Right lobe of liver (tissue), 6 donors: ENCODE data around the gene PASK. TPM values are rescaled to one million over a fixed set of nuclear protein-coding genes. Genes with fewer than 3 reads are reported as not detected.

ENCODE experiments used
- ATAC-seq, 4 donors: fragments of 200-7000 bp; cut with Tn5 transposase; one replicate each; pipeline ENCODE4 v1.9.1; 2020; ENCODE audit warnings: mild to moderate bottlenecking in 4 of 4, moderate library complexity in 4 of 4
- DNase-seq, 3 donors: peaks; one replicate each; pipeline ENCODE4 v3.0.0-alpha.2; 2020
- H3K27ac ChIP-seq, 3 donors: fragments of 200-600 bp; one replicate each; pipeline ENCODE4 v1.8.0; 2022
- H3K27me3 ChIP-seq, 2 donors: fragments of 200-600 bp; one replicate each; pipeline ENCODE4 v1.8.0; 2022
- H3K36me3 ChIP-seq, 4 donors: fragments of 200-600 bp; sonication (generic) in 1 of 4; one replicate each; pipeline versions ENCODE4 v1.5.1 to v1.8.0; 2017 to 2022; ENCODE audit warnings: control low read depth in 1 of 4
- H3K4me1 ChIP-seq, 4 donors: fragments of 200-600 bp; sonication (generic) in 1 of 4; one replicate each; pipeline versions ENCODE4 v1.5.1 to v1.8.0; 2017 to 2022; ENCODE audit warnings: control low read depth in 1 of 4
- H3K4me3 ChIP-seq, 3 donors: fragments of 200-600 bp; one replicate each; pipeline ENCODE4 v1.8.0; 2022
- H3K9me3 ChIP-seq, 4 donors: fragments of 200-600 bp; sonication (generic) in 1 of 4; one replicate each; pipeline versions ENCODE4 v1.5.1 to v1.8.0; 2017 to 2022; ENCODE audit warnings: control low read depth in 1 of 4
- CTCF ChIP-seq, 4 donors: fragments of 200-600 bp in 3 of 4; fragments of 450-650 bp in 1 of 4; IDR thresholded peaks; one replicate each; pipeline versions ENCODE4 v1.5.1 to v1.8.0; 2016 to 2022; ENCODE audit warnings: antibody characterized with exemption in 4 of 4, mild to moderate bottlenecking in 2 of 4
- POLR2A ChIP-seq: fragments of 450-650 bp; IDR thresholded peaks from one replicate; pipeline ENCODE4 v1.6.1; 2017; ENCODE audit warnings: antibody characterized with exemption, mild to moderate bottlenecking
- WGBS: methylation state at CpG from one replicate; pipeline ENCODE4 v1.1.6; 2018; ENCODE audit warnings: low coverage, low lambda C conversion rate; ENCODE audit not compliant: insufficient coverage; ENCODE audit errors: missing lambda C conversion rate; 5-methylcytosine and 5-hydroxymethylcytosine counted together
- intact Hi-C, 2 donors: fragments of 100-400 bp; cut with DNase I; formaldehyde crosslinking; loops; one replicate each; pipeline versions ENCODE4 v1.11.2 to v1.14.1; 2022
- total RNA-seq, 6 experiments: library from RNA; depleted of rRNA in 2 of 6; stranded (reverse); fragments of >200 nt in 2 of 6; fragmentation: NEBNext Ultra II Directional in 3 of 6; extraction: Animal tissue kit (Norgen Biotek cat#: 25700) in 3 of 6; gene quantifications; one replicate each; pipeline versions ENCODE4 v1.1.0 to v1.2.4, GENCODE V29; 2016 to 2023
- donor health status: DM: no; HTN: yes; CAD: no.
- donor health status: DM: no; HTN: no; CAD: no.
- donor health status: DM: no; HTN: no; CAD: no.
- donor health status: DM: no; HTN: yes; CAD: no.
- donor health status: DM: no; HTN: yes; CAD: no.

PASK gene
- total RNA-seq, 6 experiments from 2014 or later, result 2.0 to 4.2 (median 3.4) TPM

DNA sequence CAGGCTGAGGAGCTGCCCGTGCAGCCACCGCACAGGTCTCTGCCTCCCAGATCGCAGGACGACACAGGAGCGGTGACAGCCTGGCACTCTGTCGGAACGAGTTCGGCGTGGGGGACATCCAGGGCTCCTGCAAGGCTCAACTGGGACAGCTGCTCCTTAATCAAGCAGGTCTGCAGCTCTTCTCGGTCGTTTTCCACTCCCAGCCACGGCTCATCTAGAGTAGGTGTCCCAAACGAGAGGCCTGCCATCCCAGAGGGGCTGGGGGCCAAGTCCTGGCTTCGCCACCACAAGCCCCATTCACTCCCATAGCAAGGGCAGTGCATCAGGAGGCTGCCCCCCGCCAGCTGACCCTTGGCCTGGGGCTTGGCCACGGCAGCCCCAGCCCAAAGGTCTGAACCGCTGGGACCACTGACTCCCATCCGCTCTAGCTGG lies 22.5 kb downstream of the PASK start:
- DNase-seq, result peak in 1 of 3 donors; percentile 44
- no peaks in the 10 kb centered on the region for H3K27me3 ChIP-seq
- H3K9me3 ChIP-seq, result no peaks in the 10 kb centered on the region
- no peak for TF ChIP-seq CTCF (IDR thresholded peaks at IDR 0.05)
- TF ChIP-seq POLR2A, result no peak
- intact Hi-C loops, result no loop called here
- ATAC-seq, result no peak
- no peak overlapping the region for H3K4me3 ChIP-seq
- peaks cover 0 to 6% (median 2%) of the 10 kb centered on the region in 4 donors for H3K4me1 ChIP-seq
- no CpG with 5 or more reads among the region's 18 CpGs for WGBS
- H3K27ac ChIP-seq, result no peak overlapping the region
- no peaks in the 10 kb centered on the region for H3K36me3 ChIP-seq

GRCh38 chr2:241126201-241126611 lies 23.1 kb downstream of the PASK start:
- no peak for TF ChIP-seq POLR2A
- no peak for TF ChIP-seq CTCF (IDR thresholded peaks at IDR 0.05)
- intact Hi-C loops, result no loop called here
- DNase-seq, result peak in 2 of 3 donors; percentile 58 to 78
- Histone ChIP-seq H3K4me3 (no peak overlapping the region), H3K27me3 (no peaks in the 10 kb centered on the region), H3K9me3 (no peaks in the 10 kb centered on the region), H3K36me3 (no peaks in the 10 kb centered on the region), H3K4me1 (peaks cover 0 to 6% (median 2%) of the 10 kb centered on the region in 4 donors), H3K27ac (no peak overlapping the region)
- 70% methylated on average over 6 of the region's 21 CpGs for WGBS
- ATAC-seq, result peak in 2 of 4 donors; percentile 6 to 38

GRCh38 chr2:241125626-241126025 lies 23.6 kb downstream of the PASK start:
- ATAC-seq, result no peak
- TF ChIP-seq POLR2A (no peak), CTCF (IDR thresholded peaks at IDR 0.05) (no peak)
- Histone ChIP-seq H3K9me3 (no peaks in the 10 kb centered on the region), H3K4me1 (peaks cover 0 to 6% (median 2%) of the 10 kb centered on the region in 4 donors), H3K4me3 (no peak overlapping the region), H3K27ac (no peak overlapping the region), H3K36me3 (no peaks in the 10 kb centered on the region), H3K27me3 (no peaks in the 10 kb centered on the region)
- intact Hi-C loops, result no loop called here
- DNase-seq, result peak in 1 of 3 donors; percentile 26
- 85% methylated on average over 4 of the region's 13 CpGs for WGBS

DNA sequence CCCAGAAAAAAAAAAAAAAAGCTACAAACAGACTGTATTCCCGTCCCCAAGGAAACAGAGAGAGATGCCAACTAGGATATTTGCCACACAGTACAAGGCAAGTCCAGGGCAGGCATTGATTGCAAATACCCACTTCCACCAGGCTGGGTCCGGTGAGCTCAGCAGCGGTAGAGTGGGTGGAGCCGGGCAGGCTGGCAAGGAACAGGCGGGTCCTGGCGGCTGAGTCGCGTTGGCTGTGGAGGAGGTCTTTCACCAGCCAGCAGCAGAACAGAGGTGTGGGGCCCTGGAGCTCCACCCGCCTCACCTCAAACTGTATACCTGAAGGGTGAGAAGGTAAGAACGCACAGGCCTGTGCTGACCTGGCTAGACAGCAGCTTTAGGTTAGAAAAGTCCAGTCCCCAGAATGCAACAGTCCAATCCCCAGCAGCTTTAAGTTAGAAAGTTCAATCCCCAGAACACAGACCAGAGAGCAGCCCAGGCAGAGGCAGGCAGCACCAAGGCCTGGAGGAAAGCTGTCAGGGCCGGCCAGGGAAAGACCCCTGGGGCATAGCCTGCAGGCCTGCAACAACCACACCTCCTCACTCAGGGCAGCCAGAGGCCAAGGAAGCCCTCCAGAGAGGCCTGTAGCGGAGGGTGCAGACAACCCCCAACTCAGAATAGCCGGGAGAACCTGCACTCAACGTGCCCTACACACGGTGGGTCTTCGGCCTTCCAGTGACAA lies 25.3 kb downstream of the PASK start:
- no peaks in the 10 kb centered on the region for H3K36me3 ChIP-seq
- H3K4me3 ChIP-seq, result no peak overlapping the region
- no peaks in the 10 kb centered on the region for H3K27me3 ChIP-seq
- WGBS, result 83% methylated on average over 6 of the region's 16 CpGs
- no peak for TF ChIP-seq POLR2A
- TF ChIP-seq CTCF (IDR thresholded peaks at IDR 0.05), result no peak
- no peaks in the 10 kb centered on the region for H3K9me3 ChIP-seq
- ATAC-seq, result peak; percentile 73 to 99 (median 99)
- intact Hi-C loops, result no loop called here
- peaks cover 0 to 6% (median 2%) of the 10 kb centered on the region in 4 donors for H3K4me1 ChIP-seq
- no peak overlapping the region for H3K27ac ChIP-seq
- peak in 2 of 3 donors; percentile 89 to 92 for DNase-seq
